Hepatocyte (in vitro differentiated cells): ENCODE measurements around the gene SLC7A8. TPM values are rescaled to one million over a fixed set of nuclear protein-coding genes. Genes with fewer than 3 reads are reported as not detected.
A peak's percentile ranks its signal among the peaks of the same experiment; 100 is the strongest.

Experiments
- DNase-seq: peaks from one replicate; pipeline ENCODE4 v3.0.0-alpha.2; 2016; ENCODE audit warnings: low spot score
- H2AFZ ChIP-seq: fragments of 200-600 bp; sonication (generic); 2 replicates; pipeline ENCODE4 v1.6.0; 2016; ENCODE audit warnings: antibody characterized with exemption, mild to moderate bottlenecking
- H3K27ac ChIP-seq: fragments of 200-600 bp; sonication (generic); 2 replicates; pipeline ENCODE4 v1.5.1; 2016; ENCODE audit warnings: mild to moderate bottlenecking
- H3K27me3 ChIP-seq: fragments of 200-600 bp; sonication (generic); 2 replicates; pipeline ENCODE4 v1.6.1; 2016
- H3K36me3 ChIP-seq: fragments of 200-600 bp; sonication (generic); replicated peaks from 2 replicates; pipeline ENCODE4 v1.5.1; 2016; ENCODE audit warnings: low read depth; ENCODE audit not compliant: insufficient read depth
- H3K4me1 ChIP-seq: fragments of 200-600 bp; sonication (generic); 2 replicates; pipeline ENCODE4 v1.5.1; 2016; ENCODE audit warnings: mild to moderate bottlenecking, moderate library complexity; ENCODE audit not compliant: insufficient read depth
- H3K4me2 ChIP-seq: fragments of 200-600 bp; sonication (generic); 2 replicates; pipeline ENCODE4 v1.6.0; 2016
- H3K4me3 ChIP-seq: fragments of 200-600 bp; sonication (generic); 2 replicates; pipeline ENCODE4 v1.5.1; 2016; ENCODE audit warnings: mild to moderate bottlenecking
- H3K79me2 ChIP-seq: fragments of 200-600 bp; sonication (generic); 2 replicates; pipeline ENCODE4 v1.6.0; 2017; ENCODE audit warnings: mild to moderate bottlenecking
- H3K9me2 ChIP-seq: fragments of 200-600 bp; sonication (generic); replicated peaks from 2 replicates; pipeline ENCODE4 v1.6.0; 2017; ENCODE audit warnings: mild to moderate bottlenecking; ENCODE audit not compliant: insufficient read depth
- H3K9me3 ChIP-seq: fragments of 200-600 bp; sonication (generic); 2 replicates; pipeline ENCODE4 v1.5.1; 2016; ENCODE audit warnings: low read depth, mild to moderate bottlenecking
- H4K20me1 ChIP-seq: fragments of 200-600 bp; sonication (generic); 2 replicates; pipeline ENCODE4 v1.6.0; 2016; ENCODE audit warnings: mild to moderate bottlenecking; ENCODE audit not compliant: insufficient read depth, poor library complexity, severe bottlenecking
- CTCF ChIP-seq: fragments of 200-600 bp; sonication (generic); IDR thresholded peaks from 2 replicates; pipeline ENCODE4 v1.5.1; 2016; ENCODE audit warnings: antibody characterized with exemption, mild to moderate bottlenecking; ENCODE audit not compliant: poor library complexity
- EZH2 ChIP-seq: fragments of 200-600 bp; sonication (generic); IDR thresholded peaks from 2 replicates; pipeline ENCODE4 v1.6.1; 2016; ENCODE audit warnings: antibody characterized with exemption, mild to moderate bottlenecking, borderline replicate concordance
- EZH2phosphoT487 ChIP-seq: fragments of 200-600 bp; sonication (generic); IDR thresholded peaks from one replicate; pipeline ENCODE4 v1.6.1; 2018; ENCODE audit warnings: antibody characterized with exemption, mild to moderate bottlenecking, low read depth, moderate library complexity; ENCODE audit not compliant: unreplicated experiment, severe bottlenecking
- WGBS: methylation state at CpG from one replicate; pipeline ENCODE4 v1.1.6; 2016; ENCODE audit warnings: low lambda C conversion rate; ENCODE audit errors: missing lambda C conversion rate; 5-methylcytosine and 5-hydroxymethylcytosine counted together
- polyA plus RNA-seq: library from polyadenylated mRNA; unstranded; fragments of >200 nt; fragmentation: Nextera tagmentation; extraction: Ambion mirVana; gene quantifications from 2 replicates; pipeline ENCODE4 v1.2.1, GENCODE V29; 2016
- total RNA-seq: library from RNA; depleted of rRNA; stranded (reverse); fragments of >200 nt; gene quantifications from 2 replicates; pipeline ENCODE4 v1.2.3, GENCODE V29; 2014

Gene SLC7A8
- total and polyA plus RNA-seq, 2 experiments from 2014 or later = 54.6 to 123 TPM

- H3K4me3 ChIP-seq = no peak overlapping the region
Measured at GRCh38 chr14:23121361-23121771, 62.1 kb downstream of the SLC7A8 start.

GRCh38 chr14:23120541-23121251, 62.8 kb downstream of the SLC7A8 start:
- Histone ChIP-seq H3K4me1 (peaks cover 10% of the 10 kb centered on the region), H3K27ac (peak overlapping the region; percentile 78), H3K9me2 (no peaks in the 10 kb centered on the region), H3K9me3 (no peaks in the 10 kb centered on the region), H3K27me3 (no peaks in the 10 kb centered on the region), H3K36me3 (no peaks in the 10 kb centered on the region), H2AFZ (no peak overlapping the region), H3K4me2 (peak overlapping the region; percentile 23), H4K20me1 (no peaks in the 10 kb centered on the region), H3K4me3 (no peak overlapping the region), H3K79me2 (no peaks in the 10 kb centered on the region)
- peak; percentile 95 for DNase-seq
- 20% methylated on average over 9 of the region's 9 CpGs for WGBS
- no peak for TF ChIP-seq EZH2phosphoT487
- no peak for TF ChIP-seq EZH2
- TF ChIP-seq CTCF = peak; percentile 100

More at GRCh38 chr14:23121361-23121771, 62.1 kb downstream of the SLC7A8 start:
- 42% methylated on average over 6 of the region's 6 CpGs for WGBS
- no peak overlapping the region for H2AFZ ChIP-seq
- peak; percentile 70 for DNase-seq
- no peaks in the 10 kb centered on the region for H3K27me3 ChIP-seq
- H3K4me2 ChIP-seq = peak overlapping the region; percentile 23
- no peaks in the 10 kb centered on the region for H3K36me3 ChIP-seq
- peaks cover 10% of the 10 kb centered on the region for H3K4me1 ChIP-seq
- H4K20me1 ChIP-seq = no peaks in the 10 kb centered on the region
- H3K9me3 ChIP-seq = no peaks in the 10 kb centered on the region
- no peaks in the 10 kb centered on the region for H3K79me2 ChIP-seq
- H3K27ac ChIP-seq = peak overlapping the region; percentile 78
- no peak for TF ChIP-seq CTCF
- no peak for TF ChIP-seq EZH2phosphoT487
- TF ChIP-seq EZH2 = no peak
- H3K9me2 ChIP-seq = no peaks in the 10 kb centered on the region

- Histone ChIP-seq H2AFZ (no peak overlapping the region), H4K20me1 (no peaks in the 10 kb centered on the region), H3K4me2 (no peak overlapping the region), H3K36me3 (no peaks in the 10 kb centered on the region), H3K9me2 (no peaks in the 10 kb centered on the region), H3K4me1 (peaks cover 10% of the 10 kb centered on the region), H3K9me3 (no peaks in the 10 kb centered on the region), H3K4me3 (no peak overlapping the region), H3K79me2 (no peaks in the 10 kb centered on the region), H3K27me3 (no peaks in the 10 kb centered on the region), H3K27ac (no peak overlapping the region)
- WGBS = 79% methylated on average over 16 of the region's 16 CpGs
- DNase-seq = no peak
- TF ChIP-seq EZH2phosphoT487 (no peak), EZH2 (no peak), CTCF (no peak)
Measured at GRCh38 chr14:23119363-23120327, 63.8 kb downstream of the SLC7A8 start.
